HEK293 (cell line): ENCODE measurements around the gene GFM1.

Experiments used
- CTCF ChIA-PET: fragments of 350-600 bp; formaldehyde crosslinking; extraction: SDS; loops from one replicate; lab custom pipeline; 2021; ENCODE audit warnings: antibody characterized with exemption; lab: Yijun Ruan, JAX
- POLR2A ChIA-PET: fragments of 300-600 bp; formaldehyde crosslinking; extraction: SDS; loops from one replicate; lab custom pipeline; 2020; ENCODE audit warnings: antibody characterized with exemption, inconsistent platforms; lab: Yijun Ruan, JAX
- H3K27ac ChIP-seq: fragments of 200-500 bp; sonication (Bioruptor generic); 2 replicates; pipeline ENCODE4 v1.5.1; 2014; ENCODE audit warnings: low read depth, low read length, control low read depth, inconsistent platforms; ENCODE audit errors: extremely low read depth
- H3K36me3 ChIP-seq, 2 experiments: fragments of 200-500 bp in 1 of 2; sonication (Bioruptor generic) in 1 of 2; 1 replicate in 1 of 2; 2 replicates in 1 of 2; pipeline ENCODE4 v1.5.1; 2014 to 2017; ENCODE audit warnings: inconsistent platforms in 2 of 2, low read length in 2 of 2; ENCODE audit not compliant: control insufficient read depth in 2 of 2, insufficient read depth in 1 of 2
- H3K4me1 ChIP-seq: fragments of 200-500 bp; sonication (Bioruptor generic); 2 replicates; pipeline ENCODE4 v1.5.1; 2014; ENCODE audit warnings: mild to moderate bottlenecking, low read length, inconsistent platforms; ENCODE audit not compliant: control insufficient read depth, insufficient read depth
- H3K4me3 ChIP-seq: 2 replicates; pipeline ENCODE4 v1.5.1; 2011; ENCODE audit warnings: low read depth, mild to moderate bottlenecking, control low read depth, low read length, moderate library complexity
- H3K9me3 ChIP-seq: fragments of 200-500 bp; sonication (Bioruptor generic); 2 replicates; pipeline ENCODE4 v1.5.1; 2014; ENCODE audit warnings: low read depth, low read length, inconsistent platforms; ENCODE audit not compliant: control insufficient read depth, insufficient read depth
- KLF16 ChIP-seq: fragments of 450-650 bp; formaldehyde crosslinking; IDR thresholded peaks from 2 replicates; pipeline ENCODE4 v1.5.1; 2017; ENCODE audit warnings: missing biosample characterization, missing genetic modification characterization
- SP2 ChIP-seq: fragments of 450-650 bp; formaldehyde crosslinking; IDR thresholded peaks from 2 replicates; pipeline ENCODE4 v1.5.1; 2016; ENCODE audit warnings: missing biosample characterization, missing genetic modification characterization
- YY2 ChIP-seq: fragments of 450-650 bp; formaldehyde crosslinking; IDR thresholded peaks from 2 replicates; pipeline ENCODE4 v1.5.1; 2016; ENCODE audit warnings: missing biosample characterization, missing genetic modification characterization
- ZNF19 ChIP-seq: fragments of 450-650 bp; formaldehyde crosslinking; IDR thresholded peaks from 2 replicates; pipeline ENCODE4; 2016; ENCODE audit warnings: missing biosample characterization, missing genetic modification characterization, low read depth
- ZNF521 ChIP-seq: fragments of 450-650 bp; formaldehyde crosslinking; IDR thresholded peaks from 2 replicates; pipeline ENCODE4 v1.5.1; 2017; ENCODE audit warnings: missing biosample characterization, mild to moderate bottlenecking, missing genetic modification characterization
- ZNF560 ChIP-seq: fragments of 450-650 bp; formaldehyde crosslinking; IDR thresholded peaks from 2 replicates; pipeline ENCODE4 v1.5.1; 2017; ENCODE audit warnings: missing biosample characterization, missing genetic modification characterization, borderline replicate concordance
- ZNF561 ChIP-seq: fragments of 450-650 bp; IDR thresholded peaks from 2 replicates; pipeline ENCODE4 v1.5.1; 2018; ENCODE audit warnings: missing biosample characterization, missing genetic modification characterization, borderline replicate concordance
- ZNF585B ChIP-seq: fragments of 450-650 bp; formaldehyde crosslinking; IDR thresholded peaks from 2 replicates; pipeline ENCODE4 v1.5.1; 2016; ENCODE audit warnings: missing biosample characterization, missing genetic modification characterization
- ZNF660 ChIP-seq: fragments of 450-650 bp; IDR thresholded peaks from 2 replicates; pipeline ENCODE4 v1.5.1; 2018; ENCODE audit warnings: missing biosample characterization, mild to moderate bottlenecking, missing genetic modification characterization
- ZNF701 ChIP-seq: fragments of 450-650 bp; formaldehyde crosslinking; IDR thresholded peaks from 2 replicates; pipeline ENCODE4 v1.5.1; 2016; ENCODE audit warnings: missing biosample characterization, missing genetic modification characterization
- TF ChIP-seq, protein P1 (sequence below): fragments of 450-650 bp; formaldehyde crosslinking; IDR thresholded peaks from 2 replicates; pipeline ENCODE4; 2016; ENCODE audit warnings: missing biosample characterization, missing genetic modification characterization
- TF ChIP-seq, protein P2 (sequence below): fragments of 450-650 bp; formaldehyde crosslinking; conservative IDR thresholded peaks from 2 replicates; pipeline ENCODE4 v1.5.1; 2016; ENCODE audit warnings: low read depth, missing biosample characterization, missing genetic modification characterization
- TF ChIP-seq, protein P3 (sequence below): fragments of 450-650 bp; formaldehyde crosslinking; IDR thresholded peaks from 2 replicates; pipeline ENCODE4 v1.5.1; 2016; ENCODE audit warnings: missing biosample characterization, missing genetic modification characterization
- TF ChIP-seq, protein P4 (sequence below): fragments of 450-650 bp; formaldehyde crosslinking; IDR thresholded peaks from 2 replicates; pipeline ENCODE4 v1.5.1; 2016; ENCODE audit warnings: missing biosample characterization, missing genetic modification characterization
- TF ChIP-seq, protein P5 (sequence below): fragments of 450-650 bp; formaldehyde crosslinking; IDR thresholded peaks from 2 replicates; pipeline ENCODE4 v1.5.1; 2016; ENCODE audit warnings: missing biosample characterization, missing genetic modification characterization
- TF ChIP-seq, protein P6 (sequence below): fragments of 450-650 bp; formaldehyde crosslinking; conservative IDR thresholded peaks from 2 replicates; pipeline ENCODE4 v1.5.1; 2016; ENCODE audit warnings: low read depth, missing biosample characterization, missing genetic modification characterization

The GFM1 gene

DNA sequence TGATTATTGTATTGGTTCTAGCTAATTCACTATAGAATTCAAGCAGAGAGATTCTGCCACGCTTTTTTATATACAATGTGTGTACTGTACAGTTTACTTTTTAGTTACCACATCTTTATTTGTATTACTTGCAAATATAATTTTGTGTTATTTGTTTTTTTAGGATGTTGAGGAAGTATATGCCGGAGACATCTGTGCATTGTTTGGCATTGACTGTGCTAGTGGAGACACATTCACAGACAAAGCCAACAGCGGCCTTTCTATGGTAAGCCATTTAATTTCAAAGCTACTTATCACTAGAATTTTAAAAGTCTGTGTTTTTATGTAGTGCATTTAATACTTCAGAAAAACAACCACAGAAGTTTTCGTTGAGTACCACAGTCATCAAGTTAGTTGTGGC, 16.4 kb downstream of the GFM1 start (continued):
- TF ChIP-seq YY2 (tag by site-specific recombination), result no peak
- TF ChIP-seq, protein P1, sequence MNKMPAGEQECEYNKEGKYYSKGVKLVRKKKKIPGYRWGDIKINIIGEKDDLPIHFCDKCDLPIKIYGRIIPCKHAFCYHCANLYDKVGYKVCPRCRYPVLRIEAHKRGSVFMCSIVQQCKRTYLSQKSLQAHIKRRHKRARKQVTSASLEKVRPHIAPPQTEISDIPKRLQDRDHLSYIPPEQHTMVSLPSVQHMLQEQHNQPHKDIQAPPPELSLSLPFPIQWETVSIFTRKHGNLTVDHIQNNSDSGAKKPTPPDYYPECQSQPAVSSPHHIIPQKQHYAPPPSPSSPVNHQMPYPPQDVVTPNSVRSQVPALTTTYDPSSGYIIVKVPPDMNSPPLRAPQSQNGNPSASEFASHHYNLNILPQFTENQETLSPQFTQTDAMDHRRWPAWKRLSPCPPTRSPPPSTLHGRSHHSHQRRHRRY (tag by site-specific recombination), result no peak
- TF ChIP-seq SP2 (tag by site-specific recombination), result no peak
- TF ChIP-seq, protein P2, sequence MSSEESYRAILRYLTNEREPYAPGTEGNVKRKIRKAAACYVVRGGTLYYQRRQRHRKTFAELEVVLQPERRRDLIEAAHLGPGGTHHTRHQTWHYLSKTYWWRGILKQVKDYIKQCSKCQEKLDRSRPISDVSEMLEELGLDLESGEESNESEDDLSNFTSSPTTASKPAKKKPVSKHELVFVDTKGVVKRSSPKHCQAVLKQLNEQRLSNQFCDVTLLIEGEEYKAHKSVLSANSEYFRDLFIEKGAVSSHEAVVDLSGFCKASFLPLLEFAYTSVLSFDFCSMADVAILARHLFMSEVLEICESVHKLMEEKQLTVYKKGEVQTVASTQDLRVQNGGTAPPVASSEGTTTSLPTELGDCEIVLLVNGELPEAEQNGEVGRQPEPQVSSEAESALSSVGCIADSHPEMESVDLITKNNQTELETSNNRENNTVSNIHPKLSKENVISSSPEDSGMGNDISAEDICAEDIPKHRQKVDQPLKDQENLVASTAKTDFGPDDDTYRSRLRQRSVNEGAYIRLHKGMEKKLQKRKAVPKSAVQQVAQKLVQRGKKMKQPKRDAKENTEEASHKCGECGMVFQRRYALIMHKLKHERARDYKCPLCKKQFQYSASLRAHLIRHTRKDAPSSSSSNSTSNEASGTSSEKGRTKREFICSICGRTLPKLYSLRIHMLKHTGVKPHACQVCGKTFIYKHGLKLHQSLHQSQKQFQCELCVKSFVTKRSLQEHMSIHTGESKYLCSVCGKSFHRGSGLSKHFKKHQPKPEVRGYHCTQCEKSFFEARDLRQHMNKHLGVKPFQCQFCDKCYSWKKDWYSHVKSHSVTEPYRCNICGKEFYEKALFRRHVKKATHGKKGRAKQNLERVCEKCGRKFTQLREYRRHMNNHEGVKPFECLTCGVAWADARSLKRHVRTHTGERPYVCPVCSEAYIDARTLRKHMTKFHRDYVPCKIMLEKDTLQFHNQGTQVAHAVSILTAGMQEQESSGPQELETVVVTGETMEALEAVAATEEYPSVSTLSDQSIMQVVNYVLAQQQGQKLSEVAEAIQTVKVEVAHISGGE (tag by site-specific recombination), result no peak
- TF ChIP-seq, protein P3, sequence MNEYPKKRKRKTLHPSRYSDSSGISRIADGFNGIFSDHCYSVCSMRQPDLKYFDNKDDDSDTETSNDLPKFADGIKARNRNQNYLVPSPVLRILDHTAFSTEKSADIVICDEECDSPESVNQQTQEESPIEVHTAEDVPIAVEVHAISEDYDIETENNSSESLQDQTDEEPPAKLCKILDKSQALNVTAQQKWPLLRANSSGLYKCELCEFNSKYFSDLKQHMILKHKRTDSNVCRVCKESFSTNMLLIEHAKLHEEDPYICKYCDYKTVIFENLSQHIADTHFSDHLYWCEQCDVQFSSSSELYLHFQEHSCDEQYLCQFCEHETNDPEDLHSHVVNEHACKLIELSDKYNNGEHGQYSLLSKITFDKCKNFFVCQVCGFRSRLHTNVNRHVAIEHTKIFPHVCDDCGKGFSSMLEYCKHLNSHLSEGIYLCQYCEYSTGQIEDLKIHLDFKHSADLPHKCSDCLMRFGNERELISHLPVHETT (tag by site-specific recombination), result no peak
- TF ChIP-seq, all 188 proteins: peak for 0

DNA sequence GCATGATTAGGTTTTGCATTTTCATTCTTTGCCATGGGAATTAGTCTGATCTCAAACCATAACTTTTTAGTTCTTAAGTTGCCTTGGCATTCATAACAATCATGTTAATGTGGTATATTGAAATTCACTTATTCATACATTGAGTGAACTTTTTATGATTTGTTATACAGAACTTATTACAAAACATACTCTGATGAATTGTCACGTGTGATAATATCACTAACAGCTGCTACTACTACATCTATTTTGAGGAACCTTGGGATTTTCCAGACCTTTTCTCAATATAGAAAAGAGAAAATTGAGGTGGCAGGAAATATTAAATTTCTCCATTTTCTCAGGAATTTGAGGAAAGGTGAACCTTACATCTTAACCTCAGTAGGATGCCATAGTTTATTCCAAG, 18.9 kb downstream of the GFM1 start:
- CTCF ChIA-PET, result interaction anchor here (0.6 to 1.3 kb wide), 3 partner anchors 18 to 1425 kb away, joined by 3 to 9 read pairs (median 4); partner anchors contain the start of gene GFM1
- TF ChIP-seq KLF16 (tag by site-specific recombination) (no peak), ZNF561 (no peak), ZNF19 (no peak), ZNF660 (tag by site-specific recombination) (no peak), ZNF521 (no peak), ZNF585B (tag by site-specific recombination) (no peak), ZNF560 (no peak), ZNF701 (tag by site-specific recombination) (no peak)
- TF ChIP-seq, protein P4, sequence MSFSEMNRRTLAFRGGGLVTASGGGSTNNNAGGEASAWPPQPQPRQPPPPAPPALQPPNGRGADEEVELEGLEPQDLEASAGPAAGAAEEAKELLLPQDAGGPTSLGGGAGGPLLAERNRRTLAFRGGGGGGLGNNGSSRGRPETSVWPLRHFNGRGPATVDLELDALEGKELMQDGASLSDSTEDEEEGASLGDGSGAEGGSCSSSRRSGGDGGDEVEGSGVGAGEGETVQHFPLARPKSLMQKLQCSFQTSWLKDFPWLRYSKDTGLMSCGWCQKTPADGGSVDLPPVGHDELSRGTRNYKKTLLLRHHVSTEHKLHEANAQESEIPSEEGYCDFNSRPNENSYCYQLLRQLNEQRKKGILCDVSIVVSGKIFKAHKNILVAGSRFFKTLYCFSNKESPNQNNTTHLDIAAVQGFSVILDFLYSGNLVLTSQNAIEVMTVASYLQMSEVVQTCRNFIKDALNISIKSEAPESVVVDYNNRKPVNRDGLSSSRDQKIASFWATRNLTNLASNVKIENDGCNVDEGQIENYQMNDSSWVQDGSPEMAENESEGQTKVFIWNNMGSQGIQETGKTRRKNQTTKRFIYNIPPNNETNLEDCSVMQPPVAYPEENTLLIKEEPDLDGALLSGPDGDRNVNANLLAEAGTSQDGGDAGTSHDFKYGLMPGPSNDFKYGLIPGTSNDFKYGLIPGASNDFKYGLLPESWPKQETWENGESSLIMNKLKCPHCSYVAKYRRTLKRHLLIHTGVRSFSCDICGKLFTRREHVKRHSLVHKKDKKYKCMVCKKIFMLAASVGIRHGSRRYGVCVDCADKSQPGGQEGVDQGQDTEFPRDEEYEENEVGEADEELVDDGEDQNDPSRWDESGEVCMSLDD (tag by site-specific recombination), result no peak
- TF ChIP-seq, protein P5, sequence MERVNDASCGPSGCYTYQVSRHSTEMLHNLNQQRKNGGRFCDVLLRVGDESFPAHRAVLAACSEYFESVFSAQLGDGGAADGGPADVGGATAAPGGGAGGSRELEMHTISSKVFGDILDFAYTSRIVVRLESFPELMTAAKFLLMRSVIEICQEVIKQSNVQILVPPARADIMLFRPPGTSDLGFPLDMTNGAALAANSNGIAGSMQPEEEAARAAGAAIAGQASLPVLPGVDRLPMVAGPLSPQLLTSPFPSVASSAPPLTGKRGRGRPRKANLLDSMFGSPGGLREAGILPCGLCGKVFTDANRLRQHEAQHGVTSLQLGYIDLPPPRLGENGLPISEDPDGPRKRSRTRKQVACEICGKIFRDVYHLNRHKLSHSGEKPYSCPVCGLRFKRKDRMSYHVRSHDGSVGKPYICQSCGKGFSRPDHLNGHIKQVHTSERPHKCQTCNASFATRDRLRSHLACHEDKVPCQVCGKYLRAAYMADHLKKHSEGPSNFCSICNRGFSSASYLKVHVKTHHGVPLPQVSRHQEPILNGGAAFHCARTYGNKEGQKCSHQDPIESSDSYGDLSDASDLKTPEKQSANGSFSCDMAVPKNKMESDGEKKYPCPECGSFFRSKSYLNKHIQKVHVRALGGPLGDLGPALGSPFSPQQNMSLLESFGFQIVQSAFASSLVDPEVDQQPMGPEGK (tag by site-specific recombination), result no peak
- TF ChIP-seq, protein P6, sequence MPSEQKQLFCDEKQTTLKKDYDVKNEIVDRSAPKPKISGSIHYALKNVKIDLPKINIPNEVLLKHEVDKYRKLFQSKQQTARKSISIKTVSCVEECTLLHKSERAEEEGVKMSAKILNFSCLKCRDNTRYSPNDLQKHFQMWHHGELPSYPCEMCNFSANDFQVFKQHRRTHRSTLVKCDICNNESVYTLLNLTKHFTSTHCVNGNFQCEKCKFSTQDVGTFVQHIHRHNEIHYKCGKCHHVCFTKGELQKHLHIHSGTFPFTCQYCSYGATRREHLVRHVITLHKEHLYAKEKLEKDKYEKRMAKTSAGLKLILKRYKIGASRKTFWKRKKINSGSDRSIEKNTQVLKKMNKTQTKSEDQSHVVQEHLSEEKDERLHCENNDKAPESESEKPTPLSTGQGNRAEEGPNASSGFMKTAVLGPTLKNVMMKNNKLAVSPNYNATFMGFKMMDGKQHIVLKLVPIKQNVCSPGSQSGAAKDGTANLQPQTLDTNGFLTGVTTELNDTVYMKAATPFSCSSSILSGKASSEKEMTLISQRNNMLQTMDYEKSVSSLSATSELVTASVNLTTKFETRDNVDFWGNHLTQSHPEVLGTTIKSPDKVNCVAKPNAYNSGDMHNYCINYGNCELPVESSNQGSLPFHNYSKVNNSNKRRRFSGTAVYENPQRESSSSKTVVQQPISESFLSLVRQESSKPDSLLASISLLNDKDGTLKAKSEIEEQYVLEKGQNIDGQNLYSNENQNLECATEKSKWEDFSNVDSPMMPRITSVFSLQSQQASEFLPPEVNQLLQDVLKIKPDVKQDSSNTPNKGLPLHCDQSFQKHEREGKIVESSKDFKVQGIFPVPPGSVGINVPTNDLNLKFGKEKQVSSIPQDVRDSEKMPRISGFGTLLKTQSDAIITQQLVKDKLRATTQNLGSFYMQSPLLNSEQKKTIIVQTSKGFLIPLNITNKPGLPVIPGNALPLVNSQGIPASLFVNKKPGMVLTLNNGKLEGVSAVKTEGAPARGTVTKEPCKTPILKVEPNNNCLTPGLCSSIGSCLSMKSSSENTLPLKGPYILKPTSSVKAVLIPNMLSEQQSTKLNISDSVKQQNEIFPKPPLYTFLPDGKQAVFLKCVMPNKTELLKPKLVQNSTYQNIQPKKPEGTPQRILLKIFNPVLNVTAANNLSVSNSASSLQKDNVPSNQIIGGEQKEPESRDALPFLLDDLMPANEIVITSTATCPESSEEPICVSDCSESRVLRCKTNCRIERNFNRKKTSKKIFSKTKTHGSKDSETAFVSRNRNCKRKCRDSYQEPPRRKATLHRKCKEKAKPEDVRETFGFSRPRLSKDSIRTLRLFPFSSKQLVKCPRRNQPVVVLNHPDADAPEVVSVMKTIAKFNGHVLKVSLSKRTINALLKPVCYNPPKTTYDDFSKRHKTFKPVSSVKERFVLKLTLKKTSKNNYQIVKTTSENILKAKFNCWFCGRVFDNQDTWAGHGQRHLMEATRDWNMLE (tag by site-specific recombination), result no peak

More for the DNA sequence above, 18.9 kb downstream of the GFM1 start:
- no peak overlapping the region for H3K4me3 ChIP-seq
- H3K4me1 ChIP-seq, result no peaks in the 10 kb centered on the region
- peaks cover 9 to 84% of the 10 kb centered on the region in 2 experiments for H3K36me3 ChIP-seq
- no peak overlapping the region for H3K27ac ChIP-seq
- no peaks in the 10 kb centered on the region for H3K9me3 ChIP-seq
- POLR2A ChIA-PET, result no interaction called here
